Stimulated activated CD4-positive, alpha-beta T cell treated with anti-CD3 and anti-CD28 coated beads, Interleukin-2, amount 100 ng/mL, for 4 hours (primary cell): ENCODE results near the gene GMCL2.
"Not testable (repeated sequence)": the region's sequence is repeated elsewhere in the genome, so short reads cannot be mapped to it uniquely, and the experiment has no call there.

Experiments
- DNase-seq: peaks from one replicate; pipeline ENCODE4 v3.0.0-alpha.2; 2020; ENCODE audit warnings: low read depth

The GMCL2 gene

GRCh38 chr5:178187014-178187413, at the start of gene GMCL2:
GMCL2 (minus strand) TSS chr5:178187371; CDS start chr5:178187299, 72 bp downstream.
- DNase-seq = no peak

- no peak for DNase-seq
Measured at GRCh38 chr5:178236679-178237078, 49.5 kb upstream of the GMCL2 start.

- DNase-seq = no peak
Measured at GRCh38 chr5:178236126-178236525, 49.0 kb upstream of the GMCL2 start.

- DNase-seq = no peak
Measured at GRCh38 chr5:178235588-178235974, 48.4 kb upstream of the GMCL2 start.

DNA sequence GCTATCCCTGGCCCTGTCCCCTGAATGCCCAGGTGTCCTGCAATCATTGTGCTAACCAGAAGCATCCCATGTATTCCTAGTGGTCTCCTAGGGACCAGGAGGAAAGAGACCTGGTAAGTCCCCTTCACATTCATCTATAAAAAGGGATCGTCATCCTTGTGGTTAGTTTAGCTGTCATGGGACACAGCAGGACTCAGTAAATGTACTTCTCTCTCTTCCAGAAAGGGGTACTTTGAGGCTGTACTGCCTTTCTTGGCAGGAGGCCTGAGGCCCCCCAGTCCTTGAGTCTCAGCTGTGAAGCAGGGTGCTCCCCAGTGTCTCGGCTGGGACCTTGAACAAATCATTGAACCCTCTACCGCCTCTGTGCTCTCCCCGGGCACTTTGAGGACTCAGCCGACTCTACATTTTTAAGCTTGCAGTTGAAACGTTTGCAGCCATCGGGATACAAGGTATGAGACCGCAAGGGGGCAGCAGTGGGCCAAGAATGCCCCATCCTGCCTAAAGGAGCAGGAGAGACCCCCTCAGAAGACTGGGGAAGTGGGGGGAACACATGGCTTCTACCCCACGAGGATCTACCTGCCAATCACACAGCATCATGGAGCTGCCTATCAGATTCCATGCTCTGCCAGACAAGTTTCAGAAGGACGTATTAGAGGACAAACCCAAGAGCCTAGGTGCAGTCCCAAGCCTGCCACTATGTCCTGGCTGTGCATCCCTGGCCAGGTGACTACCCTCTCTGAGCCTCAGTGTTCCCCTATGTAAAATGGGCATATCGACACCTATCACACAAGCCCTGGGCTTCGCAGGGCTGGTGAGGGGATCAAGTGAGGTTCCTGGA, 47.8 kb upstream of the GMCL2 start:
- peak; percentile 52 for DNase-seq

DNA sequence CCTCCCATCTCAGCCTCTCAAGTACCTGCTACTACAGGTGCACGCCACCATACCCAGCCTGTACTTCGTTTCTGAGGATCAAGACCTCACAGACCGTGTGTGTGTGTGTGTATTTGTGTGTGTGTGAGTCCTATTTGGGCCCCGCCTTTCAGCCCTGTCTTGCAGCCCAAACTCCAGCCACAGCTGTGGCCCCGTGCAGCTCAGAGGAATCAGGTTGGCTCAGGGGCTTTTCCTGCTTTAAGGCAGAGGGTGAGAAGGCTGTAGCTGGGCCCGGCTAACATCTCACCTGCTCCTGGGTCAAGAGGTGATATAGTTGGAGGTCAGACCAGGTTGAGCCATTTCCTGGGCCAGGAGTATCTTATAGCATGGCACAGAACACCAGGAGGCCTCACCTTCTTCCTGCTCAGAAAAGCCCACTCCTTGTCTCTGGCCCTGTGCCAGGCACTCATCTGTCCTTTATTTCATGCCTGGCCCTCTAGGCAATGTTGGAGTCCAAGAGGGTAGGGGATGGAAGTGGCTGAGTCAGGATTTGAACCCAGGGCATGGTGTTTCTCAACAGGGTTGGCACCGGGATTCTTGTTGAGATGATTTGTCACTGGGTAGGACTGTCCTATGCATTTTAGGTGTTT, 47.1 kb upstream of the GMCL2 start:
- DNase-seq = no peak

- no peak for DNase-seq
Measured at GRCh38 chr5:178232920-178233429, 45.8 kb upstream of the GMCL2 start.

DNA sequence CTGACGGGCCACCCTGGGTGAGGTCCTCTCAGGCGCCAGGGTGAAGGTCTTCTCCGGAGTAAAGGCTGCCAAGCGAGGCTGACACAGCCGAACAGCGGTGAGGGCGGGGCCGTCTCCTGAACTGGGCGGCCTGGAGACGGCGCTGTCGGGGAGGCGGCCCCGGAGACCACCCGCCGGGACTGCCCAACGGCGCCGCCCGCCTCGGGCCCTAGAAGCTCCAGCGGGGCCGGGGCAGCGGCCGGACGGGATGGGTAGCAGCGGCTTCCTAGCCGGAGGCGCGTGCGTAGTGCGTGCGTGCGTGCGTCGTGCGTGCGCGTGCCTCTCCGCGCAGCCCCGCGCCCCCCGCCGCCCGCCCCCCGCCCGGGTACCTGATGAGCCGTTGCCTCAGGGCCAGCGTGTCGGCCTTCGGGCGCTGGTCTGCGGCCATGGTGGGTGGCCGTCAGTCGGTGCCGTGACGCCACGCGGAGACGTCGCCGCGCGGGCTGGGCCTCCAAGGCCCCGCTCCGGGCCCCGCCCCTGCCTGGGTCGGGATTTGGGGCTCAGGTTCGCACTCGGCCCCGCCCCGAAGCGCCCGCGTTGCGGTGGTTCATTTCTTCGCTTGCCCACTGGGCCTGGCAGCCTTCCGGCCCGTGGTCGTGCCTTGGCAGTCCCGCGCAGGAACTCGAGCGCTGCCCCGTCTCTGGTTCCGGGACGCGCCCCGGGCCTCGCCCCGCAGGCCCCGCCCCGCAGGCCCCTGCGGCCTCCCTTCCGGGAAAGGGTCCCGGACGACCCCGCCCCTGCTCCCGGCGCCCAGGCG, 45.2 kb upstream of the GMCL2 start, which contains the start of gene PHYKPL:
TSS of gene PHYKPL (minus strand) at position 679 of the 796 bp plus-strand sequence. CDS start at position 427, 252 bp downstream.
- peak; percentile 48 for DNase-seq

DNA sequence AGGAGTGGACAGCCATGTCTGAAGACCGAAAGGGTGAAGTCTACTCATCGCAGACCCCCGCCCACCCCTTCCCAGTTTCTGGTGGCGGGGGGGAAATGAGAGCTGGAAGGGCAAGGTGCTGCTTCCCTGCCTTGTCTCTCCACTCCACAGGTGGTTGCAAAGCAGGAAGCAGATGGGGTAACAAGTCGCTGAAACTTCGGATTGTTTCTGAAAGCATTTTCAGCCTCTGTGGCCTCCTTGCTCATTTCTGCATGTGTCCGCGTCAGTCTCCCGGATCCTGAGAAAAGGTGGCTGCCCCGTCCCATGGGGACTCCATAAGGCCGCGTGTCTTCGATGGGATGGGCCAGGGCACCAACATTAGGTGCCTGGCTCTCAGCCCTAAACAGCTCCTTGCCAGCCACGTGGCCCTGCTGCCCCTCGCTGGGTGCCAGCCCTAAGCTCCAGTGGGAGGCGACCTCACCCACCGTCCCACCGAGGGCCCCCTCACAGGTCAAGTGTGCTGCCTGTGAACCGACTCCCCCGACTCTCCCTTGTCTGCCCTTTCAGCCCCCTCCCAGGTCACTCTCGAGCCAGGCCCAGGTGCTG, 44.5 kb upstream of the GMCL2 start:
- DNase-seq = no peak

DNA sequence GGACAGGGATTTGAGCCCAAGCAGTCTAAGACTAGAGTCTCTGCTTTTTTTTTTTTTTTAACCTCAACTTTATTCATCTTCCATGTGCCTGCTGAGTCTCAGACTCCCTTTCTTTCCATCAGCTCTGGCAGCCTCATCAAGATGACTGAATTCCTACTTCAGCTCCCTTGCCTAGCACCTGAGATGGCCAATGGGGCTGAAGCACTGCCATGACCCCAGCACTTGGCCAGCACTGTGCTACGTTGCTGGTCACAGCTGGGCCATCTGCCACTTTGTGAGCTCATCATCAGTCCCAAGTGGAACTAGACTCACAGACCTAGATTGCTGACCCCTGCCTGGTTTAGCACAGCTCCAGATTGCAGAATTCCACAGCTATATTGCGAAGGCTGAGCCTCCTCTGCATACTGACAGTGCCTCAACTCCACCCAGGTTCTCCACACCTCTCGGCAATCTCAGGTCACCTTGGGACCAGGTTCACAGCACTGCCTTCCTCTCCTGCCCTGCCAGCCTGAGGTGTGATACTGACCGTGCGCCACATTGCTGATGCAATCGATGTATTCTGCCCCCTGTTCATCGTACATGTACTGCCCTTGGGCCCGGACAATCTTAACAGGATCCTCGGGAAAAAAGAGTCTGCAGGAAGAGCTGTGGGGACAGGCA, 43.8 kb upstream of the GMCL2 start:
- DNase-seq = no peak

DNA sequence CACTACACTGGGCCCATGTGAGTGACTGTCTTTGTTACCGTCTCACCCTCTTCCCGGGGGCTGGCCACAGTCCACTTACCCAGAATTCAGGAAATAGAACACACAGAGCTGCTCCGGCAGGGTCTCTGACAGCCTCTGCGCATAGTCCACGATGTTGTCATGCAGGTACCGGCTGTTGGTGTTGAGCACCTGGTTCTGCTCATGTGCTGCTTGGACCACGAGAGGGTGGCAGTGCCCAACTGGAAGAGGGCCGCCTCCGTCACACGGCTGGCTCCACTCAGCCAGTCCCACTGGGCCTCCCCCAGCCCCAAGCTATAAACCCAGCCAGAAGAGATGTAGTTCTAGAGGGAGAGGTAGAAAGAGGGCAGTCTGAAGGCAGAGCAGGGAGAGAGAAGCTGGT, 42.7 kb upstream of the GMCL2 start:
- no peak for DNase-seq

GRCh38 chr5:178229111-178229510, 41.9 kb upstream of the GMCL2 start:
- not testable (repeated sequence) for DNase-seq

DNA sequence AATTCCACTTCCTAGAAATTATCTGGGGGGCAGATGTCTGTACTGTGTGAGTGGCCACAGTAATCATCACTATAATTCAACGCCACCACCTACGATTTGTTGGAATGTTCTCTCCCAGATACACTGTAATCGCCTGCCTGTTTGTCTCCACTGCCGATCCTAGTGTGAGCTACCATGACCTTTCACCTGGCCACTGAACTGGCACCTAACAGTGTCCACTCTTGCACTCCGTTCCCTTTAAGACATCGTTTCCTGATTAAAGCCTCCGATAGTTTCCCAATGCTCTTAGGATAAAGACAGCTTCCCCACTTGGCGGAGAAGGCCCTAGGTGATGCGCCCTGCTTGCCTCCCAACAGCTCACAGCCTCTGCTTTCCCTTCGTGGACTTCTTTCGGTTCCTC, 41.4 kb upstream of the GMCL2 start:
- no peak for DNase-seq

DNA sequence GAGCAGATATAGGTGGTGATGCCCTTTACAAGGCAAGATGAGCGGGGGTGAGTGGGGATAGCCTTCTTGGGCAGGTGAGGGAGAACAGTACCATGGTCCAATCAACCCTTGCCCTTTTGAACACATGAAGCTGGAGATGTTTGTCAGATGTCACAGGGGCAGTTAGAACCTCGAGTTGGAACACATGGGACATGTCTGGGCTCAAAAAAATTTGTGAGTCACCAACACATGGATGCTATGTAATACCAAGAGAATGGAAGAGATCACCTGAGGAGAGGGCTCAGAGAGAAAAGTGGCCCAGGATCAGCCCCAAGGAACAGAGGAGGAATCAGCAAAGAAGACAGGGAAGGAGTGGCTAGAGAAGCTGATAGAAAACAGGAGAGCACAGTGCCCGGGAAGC, 40.8 kb upstream of the GMCL2 start:
- DNase-seq = no peak

DNA sequence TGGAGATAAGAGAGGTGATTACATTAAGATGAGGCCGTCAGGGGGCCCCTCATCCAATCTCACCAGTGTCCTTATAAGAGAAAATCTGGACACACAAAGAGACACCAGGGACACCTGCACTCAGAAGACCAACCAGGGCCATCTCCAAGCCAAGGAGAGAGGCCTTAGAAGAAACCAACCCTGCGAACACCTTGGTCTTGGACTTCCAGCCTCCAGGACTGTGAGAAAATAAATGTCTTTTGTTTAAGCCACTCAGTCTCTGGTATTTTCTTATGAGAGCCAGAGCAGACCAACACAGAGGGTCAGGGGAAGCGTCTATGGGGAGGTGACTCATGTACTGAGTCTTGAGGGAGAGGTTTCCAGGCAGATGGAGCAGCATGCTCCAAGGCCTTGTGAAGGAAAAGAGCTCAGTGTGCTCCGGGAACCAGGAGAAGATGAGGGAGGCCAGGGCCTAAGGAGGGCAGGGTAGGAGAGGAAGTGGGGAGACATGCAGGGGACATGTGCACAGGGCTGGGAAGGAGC, 40.0 kb upstream of the GMCL2 start:
- no peak for DNase-seq

- DNase-seq = no peak
Measured at GRCh38 chr5:178225174-178225573, 38.0 kb upstream of the GMCL2 start.

GRCh38 chr5:178224403-178224802, 37.2 kb upstream of the GMCL2 start:
- DNase-seq = no peak

DNA sequence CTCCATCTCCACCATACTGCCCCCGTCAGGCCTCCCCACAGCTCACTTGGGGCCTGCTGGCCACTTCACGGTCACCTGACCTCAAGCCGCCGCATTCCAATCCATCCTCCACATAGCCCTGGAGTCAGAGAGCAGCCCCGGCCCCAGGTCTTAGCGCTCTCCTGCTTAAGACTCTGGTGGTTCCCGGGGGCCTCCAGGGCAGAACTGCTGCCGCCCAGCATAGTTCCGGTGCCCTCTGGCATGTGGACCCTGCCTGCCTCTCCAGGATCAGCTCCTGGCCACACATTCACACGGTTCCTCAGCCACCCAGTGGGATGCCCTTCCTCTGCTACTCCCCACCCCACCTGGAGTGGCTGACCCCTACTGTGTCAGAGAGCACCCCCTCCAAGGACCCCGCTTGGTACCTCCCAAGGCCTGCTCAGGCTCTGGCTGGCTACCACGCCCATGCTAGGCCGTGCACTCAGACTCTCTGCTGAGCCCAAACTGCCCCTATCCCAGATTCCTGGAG, 36.7 kb upstream of the GMCL2 start:
- DNase-seq = no peak

- DNase-seq = no peak
Measured at GRCh38 chr5:178223196-178223773, 36.1 kb upstream of the GMCL2 start.

GRCh38 chr5:178222292-178222691, 35.1 kb upstream of the GMCL2 start:
- no peak for DNase-seq

DNA sequence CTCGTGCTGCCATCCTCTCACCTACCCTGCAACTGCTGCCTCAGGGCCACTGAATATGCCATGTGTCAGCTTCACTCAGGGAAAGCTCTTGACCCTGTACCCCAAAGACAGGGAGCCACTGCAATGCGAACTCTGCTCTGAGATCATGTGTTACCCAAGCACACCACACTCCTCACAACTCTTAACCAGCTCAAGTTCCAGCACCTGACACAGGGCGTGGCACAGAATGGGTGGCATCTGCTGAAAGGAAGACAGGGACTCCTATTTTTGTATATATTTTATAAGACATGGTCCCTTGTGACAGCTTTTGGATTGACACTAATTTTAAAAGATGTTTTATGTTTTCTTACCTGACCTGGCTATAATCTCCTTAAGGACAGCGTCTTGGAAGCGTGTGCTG, 34.7 kb upstream of the GMCL2 start:
- no peak for DNase-seq
